ENCODE results near the gene RPP38. TPM values are rescaled to one million over a fixed set of nuclear protein-coding genes. Genes with fewer than 3 reads are reported as not detected.

Gene RPP38
- total and polyA plus RNA-seq, 10 of the 15 experiments (the other 5 are each of a cell fraction or from before 2014, with no cell fraction given), result 13.0 to 40.9 (median 27.2) TPM

DNA sequence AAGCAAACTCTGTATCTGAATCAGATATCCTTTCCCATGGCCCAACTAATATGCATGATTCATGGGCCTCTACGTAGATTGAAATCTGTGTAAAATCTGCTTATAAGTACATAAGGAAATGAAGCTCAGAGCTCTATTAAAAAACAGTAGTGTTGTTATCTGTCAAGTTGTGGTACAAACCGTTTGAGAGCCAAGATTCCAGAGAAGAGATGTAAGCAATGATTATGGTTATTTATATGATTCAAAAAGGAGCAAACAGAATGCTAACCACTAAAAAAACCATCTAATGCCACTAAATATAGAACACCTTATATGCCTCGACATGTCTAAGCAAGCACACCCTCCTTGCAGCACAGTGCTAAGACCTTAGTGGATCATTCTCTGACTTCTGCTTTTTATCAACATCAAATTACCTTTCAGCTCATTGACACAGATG is 26.6 kb downstream of the RPP38 start:
- WGBS (ENCODE audit: insufficient coverage, insufficient replicate concordance, low lambda C conversion rate, missing lambda C conversion rate), result 8% methylated on average over 3 of the region's 3 CpGs
- in situ Hi-C loops (cut with MboI) (no loop called here), intact Hi-C loops (cut with micrococcal nuclease; ENCODE audit: unreplicated experiment) (no loop called here)
- Histone ChIP-seq H3K27ac (ENCODE audit: control insufficient read depth, insufficient read depth) (peak overlapping the region; percentile 85), H3K9ac (ENCODE audit: control insufficient read depth, insufficient read depth, low read length) (no peak overlapping the region; the same call in 1 of the 2 replicates), H2AFZ (ENCODE audit: control insufficient read depth, low read depth, low read length) (no peak overlapping the region), H3K9me3 (replicated peaks; ENCODE audit: control insufficient read depth, insufficient read depth, low read length) (peaks cover 2% of the 10 kb centered on the region; the same call in 1 of the 3 replicates), H3K4me2 (ENCODE audit: control insufficient read depth, insufficient read depth) (peak overlapping the region; percentile 11; the same call in 1 of the 2 replicates), H4K20me1 (ENCODE audit: control insufficient read depth, insufficient read depth) (no peaks in the 10 kb centered on the region), H3K4me3 (no peak overlapping the region), H3K36me3 (ENCODE audit: control insufficient read depth in 2 of 2, insufficient read depth in 2 of 2, low read length in 1 of 2) (peaks cover 0 to 2% of the 10 kb centered on the region in 2 experiments; a peak in 3 of 4 replicates), H3K27me3 (replicated peaks in 1 of 2; ENCODE audit: control insufficient read depth in 2 of 2, insufficient read depth in 2 of 2, low read length in 1 of 2) (no peaks in the 10 kb centered on the region), H3K79me2 (ENCODE audit: control insufficient read depth, insufficient read depth, low read length) (no peaks in the 10 kb centered on the region), H3K4me1 (ENCODE audit: control insufficient read depth, insufficient read depth, low read length) (peaks cover 17% of the 10 kb centered on the region)
- ChIA-PET SMC1A (ENCODE audit: uncharacterized antibody, unreplicated experiment) (interaction anchor here (0.7 to 9.1 kb wide), 5 partner anchors 8 to 577 kb away, joined by 3 to 127 read pairs (median 5); partner anchors contain the start of gene NMT2), RAD21 (ENCODE audit: unreplicated experiment) (interaction anchor here (1.6 to 4.0 kb wide), 3 partner anchors 19 to 44 kb away, joined by 6 to 48 read pairs (median 39); partner anchors contain the start of gene NMT2), POLR2A (interaction anchor here (0.6 to 3.4 kb wide), 4 partner anchors 13 to 1382 kb away, joined by 4 to 40 read pairs (median 9); no protein-coding TSS in a partner anchor), CTCF (interaction anchor here (1.0 to 4.8 kb wide), 6 partner anchors 10 to 43 kb away, joined by 3 to 40 read pairs (median 14); no protein-coding TSS in a partner anchor)
- BruUV-seq (replicated peaks), result no TSS peak
- TF ChIP-seq RUNX3 (IDR thresholded peaks at IDR 0.05; ENCODE audit: low read length) (peak; percentile 66), SPI1 (IDR thresholded peaks at IDR 0.05; ENCODE audit: borderline replicate concordance, insufficient read depth, low read depth, low read length) (peak; percentile 89), EP300 (IDR thresholded peaks at IDR 0.05; ENCODE audit: borderline replicate concordance in 1 of 2, control insufficient read depth in 1 of 2, low read depth in 2 of 2, low read length in 2 of 2) (peak in 1 of 2 experiments; percentile 37; a peak in 1 of 4 replicates), GABPA (IDR thresholded peaks at IDR 0.05; ENCODE audit: low read depth) (peak; percentile 15; the same call in 1 of the 2 replicates), SRF (IDR thresholded peaks at IDR 0.05; ENCODE audit: low read depth in 2 of 2, low read length in 2 of 2) (0 out of 4 replicates have a peak, but pooled peaks of 1 of the 2 experiments have one; percentile 18), STAT1 (conservative IDR thresholded peaks at IDR 0.05) (no peak), ZBED1 (IDR thresholded peaks at IDR 0.05; ENCODE audit: borderline replicate concordance) (0 out of 2 replicates have a peak, but pooled peaks have one; percentile 14), MEF2B (IDR thresholded peaks at IDR 0.05; ENCODE audit: partially characterized antibody, poor library complexity, severe bottlenecking) (peak; percentile 48), ZSCAN29 (IDR thresholded peaks at IDR 0.05) (no peak), BCL11A (IDR thresholded peaks at IDR 0.05; ENCODE audit: low read depth, low read length) (0 out of 2 replicates have a peak, but pooled peaks have one; percentile 26), PAX5 (IDR thresholded peaks at IDR 0.05; ENCODE audit: borderline replicate concordance, low read depth, low read length) (0 out of 2 replicates have a peak, but pooled peaks have one; percentile 10), NR2F1 (conservative IDR thresholded peaks at IDR 0.05) (no peak), MEF2A (IDR thresholded peaks at IDR 0.05; ENCODE audit: insufficient read depth, low read depth, low read length) (peak; percentile 39; the same call in 1 of the 2 replicates), HDGF (IDR thresholded peaks at IDR 0.05) (no peak)
- no peak for DNase-seq (ENCODE audit: low read depth, low spot score)
- ATAC-seq, result peak; percentile 51
- FAIRE-seq, result peak; percentile 65
